T47D (cell line): Measurements from ENCODE around the gene ITGAL.
"Not testable (repeated sequence)": the region's sequence is repeated elsewhere in the genome, so short reads cannot be mapped to it uniquely, and the experiment has no call there.

ENCODE experiments used
- DNase-seq, 2 experiments: peaks; one replicate each; pipeline versions ENCODE4 v3.0.0 to v3.0.0-alpha.2; 2011 to 2012; ENCODE audit warnings: low read depth in 1 of 2, low spot score in 1 of 2
- JUND ChIP-seq: IDR thresholded peaks from 2 replicates; pipeline ENCODE4 v1.6.1; 2012; ENCODE audit warnings: low read depth
- in situ Hi-C: cut with HindIII; loops from 2 replicates; pipeline ENCODE4 v1.10.0; 2016; ENCODE audit warnings: low sequenced_read_pairs, low pct_unique_long_range_greater_than_20kb

Gene ITGAL

DNA sequence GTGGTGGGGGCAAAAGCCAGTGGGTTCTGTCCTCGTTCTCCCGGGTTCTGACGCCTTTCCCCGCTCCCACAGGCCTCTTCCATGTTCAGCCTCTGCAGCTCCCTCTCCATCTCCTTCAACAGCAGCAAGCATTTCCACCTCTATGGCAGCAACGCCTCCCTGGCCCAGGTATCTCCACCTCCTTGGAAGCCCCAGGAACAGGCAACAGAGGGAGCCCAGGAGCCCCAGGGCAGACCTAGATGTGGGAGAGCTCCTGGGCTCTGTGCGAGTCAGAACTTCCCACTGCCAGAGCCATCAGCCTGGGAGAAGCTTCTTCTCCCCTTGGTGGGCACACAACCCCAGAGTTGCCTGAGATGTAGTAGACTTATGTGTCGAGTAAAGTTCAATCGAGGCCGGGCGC lies 46.0 kb downstream of the ITGAL start:
- DNase-seq, result no peak
- TF ChIP-seq JUND, result no peak
- in situ Hi-C loops, result no loop called here

GRCh38 chr16:30519120-30520049 lies 46.8 kb downstream of the ITGAL start:
- no peak for TF ChIP-seq JUND
- DNase-seq, result no peak
- in situ Hi-C loops, result no loop called here

GRCh38 chr16:30521476-30521872 lies 48.9 kb downstream of the ITGAL start:
- in situ Hi-C loops, result no loop called here
- no peak for TF ChIP-seq JUND
- no peak for DNase-seq

- in situ Hi-C loops, result no loop called here
- no peak for TF ChIP-seq JUND
- DNase-seq, result no peak
Observed at GRCh38 chr16:30521873-30522641, 49.5 kb downstream of the ITGAL start.

- DNase-seq, in situ Hi-C loops: not testable (repeated sequence)
Observed at GRCh38 chr16:30522702-30523463, 50.3 kb downstream of the ITGAL start.

- in situ Hi-C loops, result no loop called here
Observed at GRCh38 chr16:30523768-30524574, 51.4 kb downstream of the ITGAL start.

DNA sequence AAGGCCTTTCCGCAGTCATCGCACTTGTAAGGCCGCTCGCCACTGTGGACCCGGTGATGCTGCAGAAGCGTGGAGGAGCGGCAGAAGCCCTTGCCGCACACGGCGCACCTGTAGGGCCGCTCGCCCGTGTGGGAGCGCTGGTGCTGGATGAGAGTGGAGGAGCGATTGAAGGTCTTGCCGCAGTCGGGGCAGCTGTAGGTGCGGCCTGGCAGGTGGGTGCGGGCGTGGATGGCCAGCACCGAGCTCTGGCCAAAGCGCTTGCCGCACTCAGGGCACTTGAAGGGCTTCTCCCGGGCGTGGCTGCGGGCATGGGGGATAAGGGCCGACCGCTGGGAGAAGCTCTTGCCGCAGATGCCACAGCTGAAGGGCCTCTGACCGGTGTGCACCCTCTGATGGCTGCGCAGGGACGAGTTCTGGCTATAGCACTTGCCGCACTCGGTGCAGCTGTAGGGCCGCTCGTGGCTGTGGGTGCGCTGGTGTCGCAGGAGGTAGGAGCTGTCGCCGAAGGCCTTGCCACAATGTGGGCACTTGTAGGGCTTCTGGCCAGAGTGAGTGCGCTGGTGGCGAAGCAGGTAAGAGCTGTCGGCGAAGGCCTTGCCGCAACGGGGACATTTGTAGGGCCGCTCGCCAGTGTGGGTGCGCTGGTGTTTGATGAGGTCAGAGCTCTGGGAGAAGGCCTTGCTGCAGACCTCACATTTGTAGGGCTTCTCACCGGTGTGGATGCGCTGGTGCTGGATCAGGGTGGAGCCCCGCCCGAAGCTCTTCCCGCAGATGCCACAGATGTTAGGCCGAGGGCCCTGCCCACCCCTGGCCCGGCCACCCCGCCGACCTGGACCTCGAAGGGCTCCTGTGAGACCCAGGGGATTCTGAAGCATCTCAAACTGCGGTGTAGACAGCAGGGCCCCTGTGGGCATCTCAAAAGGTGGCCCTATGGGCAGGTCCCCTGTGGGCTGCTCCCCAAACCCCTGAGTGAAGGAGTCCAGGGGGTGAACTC lies 52.3 kb downstream of the ITGAL start:
- no peak for TF ChIP-seq JUND
- no peak for DNase-seq
- in situ Hi-C loops, result no loop called here

More at GRCh38 chr16:30523768-30524574, 51.4 kb downstream of the ITGAL start:
- no peak for DNase-seq
- TF ChIP-seq JUND, result no peak

- DNase-seq, result no peak
- no peak for TF ChIP-seq JUND
- in situ Hi-C loops, result no loop called here
Observed at GRCh38 chr16:30525844-30526136, 53.2 kb downstream of the ITGAL start.

DNA sequence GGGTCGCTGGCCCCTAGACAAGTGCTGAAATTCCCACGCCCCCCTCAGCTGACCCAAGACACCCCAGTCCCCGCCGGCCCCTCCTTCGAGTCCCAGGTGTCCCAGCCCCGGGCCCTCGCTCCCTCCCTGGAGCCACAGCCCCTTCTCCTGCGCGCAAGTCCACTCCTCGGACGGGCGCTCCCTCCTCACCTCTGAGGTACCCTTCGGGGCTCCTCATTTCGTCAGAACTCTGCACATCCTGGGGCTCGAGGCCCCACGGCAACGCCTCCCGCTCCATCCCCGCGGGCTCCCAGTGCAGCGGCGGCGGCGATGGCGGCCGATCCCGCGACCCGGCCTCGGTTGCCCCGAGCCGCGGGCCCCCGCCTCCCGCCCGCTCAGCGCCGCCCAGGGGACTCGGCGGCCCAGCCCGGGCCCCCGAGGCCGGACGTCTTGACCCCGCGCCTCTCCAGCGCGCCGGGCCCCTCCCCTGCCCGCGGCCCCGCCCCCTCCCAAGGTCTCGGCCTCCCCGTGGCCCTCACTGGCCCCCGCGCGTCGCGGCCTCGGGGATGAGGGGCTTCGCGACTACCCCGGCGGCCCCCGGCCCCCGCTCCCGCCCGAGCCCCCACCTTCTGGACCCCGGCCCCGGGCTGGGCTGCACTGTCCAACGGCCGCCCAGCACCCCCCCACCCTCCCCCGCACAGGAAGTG lies 53.7 kb downstream of the ITGAL start, which contains the start of gene ZNF768:
TSS of gene ZNF768 (minus strand) at position 430 of the 686 bp plus-strand sequence. CDS start at position 277, 153 bp downstream.
- TF ChIP-seq JUND, result no peak
- peak; percentile 44 to 73 for DNase-seq
- in situ Hi-C loops, result no loop called here

DNA sequence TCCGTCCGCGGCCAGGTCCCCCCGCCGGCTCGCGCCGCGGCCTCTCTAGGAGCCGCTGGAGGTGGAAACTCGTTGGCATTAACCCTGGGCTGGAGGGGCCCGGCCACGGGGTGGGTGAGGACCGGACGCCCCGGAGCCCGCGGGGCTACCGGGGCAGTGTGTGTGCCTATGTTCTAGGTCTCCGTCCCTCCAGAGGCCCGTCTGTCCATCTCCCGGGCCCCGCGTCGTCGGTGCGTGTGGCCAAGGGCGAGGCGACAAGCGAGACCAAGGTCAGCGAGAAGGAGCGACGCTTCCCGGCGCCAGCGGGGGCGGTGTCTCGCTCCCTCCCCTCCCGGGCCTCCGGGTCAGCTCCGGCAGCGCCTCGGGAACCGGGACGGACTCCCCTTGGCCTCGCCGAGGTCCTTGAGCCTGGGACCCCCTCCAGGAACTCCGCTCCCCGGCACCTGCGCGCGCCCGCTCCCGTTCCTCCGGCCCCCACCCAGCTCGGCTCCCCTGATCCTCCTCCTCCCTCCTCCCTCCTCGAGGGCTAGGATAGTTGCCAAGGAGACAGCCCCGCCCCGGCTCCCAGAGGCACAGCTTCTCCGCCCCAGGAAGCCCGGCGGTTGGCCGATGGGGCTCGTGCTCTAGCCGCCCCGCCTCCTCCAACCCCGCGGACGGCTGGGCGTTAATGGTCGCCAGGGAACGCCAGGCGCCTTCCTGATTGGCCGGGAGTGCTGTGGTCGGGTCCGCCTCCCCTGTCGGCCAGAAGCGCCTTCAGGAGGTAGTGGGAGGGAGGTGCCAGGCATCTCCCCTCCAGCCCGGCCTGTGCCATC lies 54.5 kb downstream of the ITGAL start:
- peak; percentile 97 to 99 for DNase-seq
- in situ Hi-C loops, result no loop called here
- TF ChIP-seq JUND, result no peak
